Stimulated activated CD8-positive, alpha-beta memory T cell treated with anti-CD3 and anti-CD28 coated beads, Interleukin-15, amount 100 ng/mL, for 24 hours (primary cell): ENCODE results near the gene SLC6A12.

ENCODE experiments used
- DNase-seq: peaks from one replicate; pipeline ENCODE4 v3.0.0-alpha.2; 2020; ENCODE audit warnings: low read depth

The SLC6A12 gene

GRCh38 chr12:177980-178828, 35.8 kb downstream of the SLC6A12 start:
- no peak for DNase-seq

- DNase-seq, result no peak
These were observed 36.5 kb downstream of the SLC6A12 start for GRCh38 chr12:177336-177979.

- DNase-seq, result no peak
These were observed 37.4 kb downstream of the SLC6A12 start for GRCh38 chr12:176321-177181.

GRCh38 chr12:175759-176158, 38.2 kb downstream of the SLC6A12 start:
- DNase-seq, result no peak

GRCh38 chr12:175250-175649, 38.7 kb downstream of the SLC6A12 start:
- no peak for DNase-seq

GRCh38 chr12:174596-174995, 39.4 kb downstream of the SLC6A12 start:
- DNase-seq, result no peak

- DNase-seq, result no peak
These were observed 39.8 kb downstream of the SLC6A12 start for GRCh38 chr12:174124-174523.

- no peak for DNase-seq
These were observed 41.2 kb downstream of the SLC6A12 start for GRCh38 chr12:172732-173161.

GRCh38 chr12:171743-172676, 41.9 kb downstream of the SLC6A12 start:
- DNase-seq, result no peak

GRCh38 chr12:171276-171675, 42.7 kb downstream of the SLC6A12 start:
- DNase-seq, result no peak

- no peak for DNase-seq
These were observed 43.4 kb downstream of the SLC6A12 start for GRCh38 chr12:170371-171225.

- no peak for DNase-seq
These were observed 44.2 kb downstream of the SLC6A12 start for GRCh38 chr12:169528-170370.

GRCh38 chr12:168763-169525, 45.0 kb downstream of the SLC6A12 start:
- DNase-seq, result no peak

GRCh38 chr12:167959-168600, 45.9 kb downstream of the SLC6A12 start:
- no peak for DNase-seq

- DNase-seq, result no peak
These were observed 47.4 kb downstream of the SLC6A12 start for GRCh38 chr12:166425-167075.

GRCh38 chr12:165862-166368, 48.0 kb downstream of the SLC6A12 start:
- DNase-seq, result no peak

GRCh38 chr12:164207-164606, 49.8 kb downstream of the SLC6A12 start:
- no peak for DNase-seq
